Measurements from ENCODE around the gene TCP11.

GRCh38 chr6:35084041-35084491, 57.1 kb downstream of the TCP11 start:
- no peak for TF ChIP-seq CTCF (IDR thresholded peaks at IDR 0.05)
- no peak for TF ChIP-seq POLR2A (IDR thresholded peaks at IDR 0.05)
